HEK293 (cell line): ENCODE data around the gene PPEF1.
A peak's percentile ranks its signal among the peaks of the same experiment; 100 is the strongest.

Experiments used
- CTCF ChIA-PET: fragments of 350-600 bp; formaldehyde crosslinking; extraction: SDS; loops from one replicate; lab custom pipeline; 2021; ENCODE audit warnings: antibody characterized with exemption; lab: Yijun Ruan, JAX
- POLR2A ChIA-PET: fragments of 300-600 bp; formaldehyde crosslinking; extraction: SDS; loops from one replicate; lab custom pipeline; 2020; ENCODE audit warnings: antibody characterized with exemption, inconsistent platforms; lab: Yijun Ruan, JAX
- H3K27ac ChIP-seq: fragments of 200-500 bp; sonication (Bioruptor generic); 2 replicates; pipeline ENCODE4 v1.5.1; 2014; ENCODE audit warnings: low read depth, low read length, control low read depth, inconsistent platforms; ENCODE audit errors: extremely low read depth
- H3K36me3 ChIP-seq, 2 experiments: fragments of 200-500 bp in 1 of 2; sonication (Bioruptor generic) in 1 of 2; 1 replicate in 1 of 2; 2 replicates in 1 of 2; pipeline ENCODE4 v1.5.1; 2014 to 2017; ENCODE audit warnings: inconsistent platforms in 2 of 2, low read length in 2 of 2; ENCODE audit not compliant: control insufficient read depth in 2 of 2, insufficient read depth in 1 of 2
- H3K4me1 ChIP-seq: fragments of 200-500 bp; sonication (Bioruptor generic); 2 replicates; pipeline ENCODE4 v1.5.1; 2014; ENCODE audit warnings: mild to moderate bottlenecking, low read length, inconsistent platforms; ENCODE audit not compliant: control insufficient read depth, insufficient read depth
- H3K4me3 ChIP-seq: 2 replicates; pipeline ENCODE4 v1.5.1; 2011; ENCODE audit warnings: low read depth, mild to moderate bottlenecking, control low read depth, low read length, moderate library complexity
- H3K9me3 ChIP-seq: fragments of 200-500 bp; sonication (Bioruptor generic); 2 replicates; pipeline ENCODE4 v1.5.1; 2014; ENCODE audit warnings: low read depth, low read length, inconsistent platforms; ENCODE audit not compliant: control insufficient read depth, insufficient read depth
- FEZF1 ChIP-seq: fragments of 450-650 bp; formaldehyde crosslinking; IDR thresholded peaks from 2 replicates; pipeline ENCODE4 v1.5.1; 2016; ENCODE audit warnings: missing biosample characterization, missing genetic modification characterization
- GFI1B ChIP-seq: fragments of 450-650 bp; formaldehyde crosslinking; IDR thresholded peaks from 2 replicates; pipeline ENCODE4 v1.5.1; 2016; ENCODE audit warnings: missing biosample characterization, missing genetic modification characterization
- GLIS1 ChIP-seq: fragments of 450-650 bp; formaldehyde crosslinking; IDR thresholded peaks from 2 replicates; pipeline ENCODE4 v1.5.1; 2016; ENCODE audit warnings: missing biosample characterization, missing genetic modification characterization
- KLF17 ChIP-seq: fragments of 450-650 bp; formaldehyde crosslinking; IDR thresholded peaks from 2 replicates; pipeline ENCODE4 v1.5.1; 2016; ENCODE audit warnings: missing biosample characterization, missing genetic modification characterization
- KLF9 ChIP-seq: fragments of 450-650 bp; formaldehyde crosslinking; IDR thresholded peaks from 2 replicates; pipeline ENCODE4 v1.5.1; 2016; ENCODE audit warnings: missing biosample characterization, missing genetic modification characterization, low read depth
- MZF1 ChIP-seq: fragments of 450-650 bp; formaldehyde crosslinking; IDR thresholded peaks from 2 replicates; pipeline ENCODE4 v1.5.1; 2017; ENCODE audit warnings: missing biosample characterization, missing genetic modification characterization, borderline replicate concordance
- OVOL3 ChIP-seq: fragments of 450-650 bp; formaldehyde crosslinking; IDR thresholded peaks from 2 replicates; pipeline ENCODE4 v1.5.1; 2016; ENCODE audit warnings: missing biosample characterization, missing genetic modification characterization
- PATZ1 ChIP-seq: fragments of 450-650 bp; formaldehyde crosslinking; IDR thresholded peaks from 2 replicates; pipeline ENCODE4 v1.5.1; 2016; ENCODE audit warnings: missing biosample characterization, missing genetic modification characterization
- PRDM4 ChIP-seq: fragments of 450-650 bp; formaldehyde crosslinking; IDR thresholded peaks from 2 replicates; pipeline ENCODE4 v1.5.1; 2017; ENCODE audit warnings: missing biosample characterization, missing genetic modification characterization
- SALL2 ChIP-seq: fragments of 450-650 bp; formaldehyde crosslinking; IDR thresholded peaks from 2 replicates; pipeline ENCODE4 v1.5.0; 2017; ENCODE audit warnings: missing biosample characterization, mild to moderate bottlenecking, missing genetic modification characterization, borderline replicate concordance
- ZBTB17 ChIP-seq: fragments of 450-650 bp; formaldehyde crosslinking; IDR thresholded peaks from 2 replicates; pipeline ENCODE4 v1.5.1; 2016; ENCODE audit warnings: missing biosample characterization, missing genetic modification characterization
- ZBTB26 ChIP-seq: fragments of 450-650 bp; formaldehyde crosslinking; optimal IDR thresholded peaks from 2 replicates; pipeline ENCODE3; 2016; ENCODE audit warnings: missing biosample characterization, mild to moderate bottlenecking, missing genetic modification characterization
- ZNF223 ChIP-seq: fragments of 450-650 bp; formaldehyde crosslinking; IDR thresholded peaks from 2 replicates; pipeline ENCODE4 v1.5.1; 2016; ENCODE audit warnings: missing biosample characterization, missing genetic modification characterization
- ZNF24 ChIP-seq: fragments of 450-650 bp; formaldehyde crosslinking; IDR thresholded peaks from 2 replicates; pipeline ENCODE4 v1.5.1; 2016; ENCODE audit warnings: missing biosample characterization, missing genetic modification characterization
- ZNF391 ChIP-seq: fragments of 450-650 bp; formaldehyde crosslinking; IDR thresholded peaks from 2 replicates; pipeline ENCODE4 v1.5.1; 2016; ENCODE audit warnings: low read depth, missing biosample characterization, missing genetic modification characterization, borderline replicate concordance
- ZNF596 ChIP-seq: fragments of 450-650 bp; IDR thresholded peaks from 2 replicates; pipeline ENCODE4 v1.5.0; 2018; ENCODE audit warnings: missing biosample characterization, mild to moderate bottlenecking, missing genetic modification characterization, moderate library complexity
- ZNF639 ChIP-seq: fragments of 450-650 bp; formaldehyde crosslinking; IDR thresholded peaks from 2 replicates; pipeline ENCODE4 v1.5.1; 2016; ENCODE audit warnings: missing biosample characterization, missing genetic modification characterization
- ZNF677 ChIP-seq: fragments of 450-650 bp; IDR thresholded peaks from 2 replicates; pipeline ENCODE4 v1.5.0; 2018; ENCODE audit warnings: missing biosample characterization, mild to moderate bottlenecking, missing genetic modification characterization, moderate library complexity
- ZNF76 ChIP-seq: fragments of 450-650 bp; formaldehyde crosslinking; IDR thresholded peaks from 2 replicates; pipeline ENCODE4; 2016; ENCODE audit warnings: low read depth, missing biosample characterization, missing genetic modification characterization, borderline replicate concordance
- ZSCAN18 ChIP-seq: fragments of 450-650 bp; formaldehyde crosslinking; IDR thresholded peaks from 2 replicates; pipeline ENCODE4 v1.5.1; 2016; ENCODE audit warnings: missing biosample characterization, missing genetic modification characterization

The PPEF1 gene

GRCh38 chrX:18871970-18872369 is 164.5 kb downstream of the PPEF1 start (continued):
- no peak for TF ChIP-seq KLF17 (tag by site-specific recombination)

- POLR2A ChIA-PET: no interaction called here
- CTCF ChIA-PET: no interaction called here
- no peaks in the 10 kb centered on the region; the same call in 1 of the 2 replicates for H3K4me1 ChIP-seq
- H3K4me3 ChIP-seq: no peak overlapping the region
- no peaks in the 10 kb centered on the region for H3K9me3 ChIP-seq
- H3K36me3 ChIP-seq: no peaks in the 10 kb centered on the region
- TF ChIP-seq KLF9 (tag by site-specific recombination): no peak
- no peak for TF ChIP-seq FEZF1 (tag by site-specific recombination)
- no peak for TF ChIP-seq ZBTB26
- TF ChIP-seq ZNF223 (tag by site-specific recombination): no peak
- no peak for TF ChIP-seq ZNF596 (tag by site-specific recombination)
- TF ChIP-seq, all 188 proteins: peak for 0
- H3K27ac ChIP-seq: no peak overlapping the region
These were observed 165.2 kb downstream of the PPEF1 start for GRCh38 chrX:18872621-18873020.

- ChIA-PET CTCF (no interaction called here), POLR2A (interaction anchor here (1.4 kb wide), 1 partner anchor 13 kb away, joined by 4 read pairs; no protein-coding TSS in a partner anchor)
- H3K36me3 ChIP-seq: no peaks in the 10 kb centered on the region
- H3K4me1 ChIP-seq: no peaks in the 10 kb centered on the region; the same call in 1 of the 2 replicates
- no peak overlapping the region for H3K27ac ChIP-seq
- no peaks in the 10 kb centered on the region for H3K9me3 ChIP-seq
- H3K4me3 ChIP-seq: no peak overlapping the region
- TF ChIP-seq GLIS1 (tag by site-specific recombination): peak; percentile 88
- TF ChIP-seq ZNF391 (tag by site-specific recombination): no peak
- peak; percentile 95 for TF ChIP-seq GFI1B (tag by site-specific recombination)
- TF ChIP-seq PRDM4 (tag by site-specific recombination): 0 out of 2 replicates have a peak, but pooled peaks have one; percentile 32
- no peak for TF ChIP-seq SALL2 (tag by site-specific recombination)
- TF ChIP-seq PATZ1 (tag by site-specific recombination): peak; percentile 63; the same call in 1 of the 2 replicates
- TF ChIP-seq MZF1 (tag by site-specific recombination): no peak
- TF ChIP-seq ZNF76 (tag by site-specific recombination): no peak
- TF ChIP-seq ZNF639 (tag by site-specific recombination): 0 out of 2 replicates have a peak, but pooled peaks have one; percentile 27
- TF ChIP-seq ZNF24 (tag by site-specific recombination): no peak
- peak; percentile 25; the same call in 1 of the 2 replicates for TF ChIP-seq ZBTB17 (tag by site-specific recombination)
- no peak for TF ChIP-seq ZSCAN18 (tag by site-specific recombination)
- no peak for TF ChIP-seq ZNF677 (tag by site-specific recombination)
- no peak for TF ChIP-seq OVOL3
These were observed 165.8 kb downstream of the PPEF1 start for GRCh38 chrX:18873189-18873791.
